DOHH2 (cell line): ENCODE results near the gene MAP4K3.

Experiments
- H3F3A ChIP-seq: fragments of 200-600 bp; sonication (generic), shearing (Covaris generic); 2 replicates; pipeline ENCODE4 v1.6.0; 2016; ENCODE audit warnings: antibody characterized with exemption, mild to moderate bottlenecking; ENCODE audit not compliant: control insufficient read depth, insufficient read depth
- H3K27ac ChIP-seq: fragments of 200-600 bp; sonication (generic); 2 replicates; pipeline ENCODE4 v1.5.1; 2014; ENCODE audit warnings: low read depth, mild to moderate bottlenecking, low read length, moderate library complexity
- H3K27me3 ChIP-seq: fragments of 200-600 bp; sonication (generic); 2 replicates; pipeline ENCODE4 v1.6.1; 2014; ENCODE audit warnings: mild to moderate bottlenecking, low read length, mixed read lengths; ENCODE audit not compliant: control insufficient read depth
- H3K36me3 ChIP-seq: fragments of 200-600 bp; sonication (generic); 2 replicates; pipeline ENCODE4 v1.6.1; 2014; ENCODE audit warnings: mild to moderate bottlenecking, low read length, moderate library complexity, mixed read lengths; ENCODE audit not compliant: control insufficient read depth
- H3K4me1 ChIP-seq: fragments of 200-600 bp; sonication (generic); 2 replicates; pipeline ENCODE4 v1.6.1; 2014; ENCODE audit warnings: mild to moderate bottlenecking, low read length, mixed read lengths; ENCODE audit not compliant: control insufficient read depth
- H3K4me2 ChIP-seq: fragments of 200-600 bp; sonication (generic); 2 replicates; pipeline ENCODE4 v1.6.0; 2014; ENCODE audit warnings: mild to moderate bottlenecking, low read length, moderate library complexity
- H3K4me3 ChIP-seq: fragments of 200-600 bp; sonication (generic); 2 replicates; pipeline ENCODE4 v1.5.1; 2014; ENCODE audit warnings: mild to moderate bottlenecking, low read length, mixed read lengths
- H3K79me2 ChIP-seq: fragments of 200-600 bp; sonication (generic); 2 replicates; pipeline ENCODE4 v1.6.1; 2014; ENCODE audit warnings: mild to moderate bottlenecking, low read length, mixed read lengths; ENCODE audit not compliant: control insufficient read depth
- H3K9me2 ChIP-seq: fragments of 200-600 bp; sonication (generic); replicated peaks from 2 replicates; pipeline ENCODE4 v1.6.1; 2014; ENCODE audit warnings: mild to moderate bottlenecking, low read length, mixed read lengths; ENCODE audit not compliant: control insufficient read depth
- H3K9me3 ChIP-seq: fragments of 200-600 bp; sonication (generic); 2 replicates; pipeline ENCODE4 v1.6.1; 2014; ENCODE audit warnings: antibody characterized with exemption, low read length, mixed read lengths; ENCODE audit not compliant: control insufficient read depth, insufficient read depth
- H4K20me1 ChIP-seq: fragments of 200-600 bp; sonication (generic); 2 replicates; pipeline ENCODE4 v1.6.0; 2014; ENCODE audit warnings: low read depth, mild to moderate bottlenecking, antibody characterized with exemption, low read length, moderate library complexity; ENCODE audit not compliant: control insufficient read depth, insufficient read depth
- CTCF ChIP-seq: fragments of 200-600 bp; sonication (generic); IDR thresholded peaks from one replicate; pipeline ENCODE4 v1.5.1; 2014; ENCODE audit warnings: antibody characterized with exemption, mild to moderate bottlenecking, low read depth, low read length; ENCODE audit not compliant: poor library complexity, severe bottlenecking
- EZH2phosphoT487 ChIP-seq: fragments of 200-600 bp; sonication (generic); IDR thresholded peaks from 2 replicates; pipeline ENCODE4 v1.6.1; 2017; ENCODE audit warnings: borderline replicate concordance, mild to moderate bottlenecking, antibody characterized with exemption, low read length, moderate library complexity, mixed read lengths

MAP4K3 gene

GRCh38 chr2:39265315-39265714, 171.8 kb downstream of the MAP4K3 start:
- Histone ChIP-seq H4K20me1 (no peaks in the 10 kb centered on the region), H3F3A (peaks cover 5% of the 10 kb centered on the region; the same call in 1 of the 2 replicates), H3K9me3 (no peaks in the 10 kb centered on the region), H3K4me3 (peak overlapping the region; percentile 28), H3K27ac (peak overlapping the region; percentile 77), H3K79me2 (no peaks in the 10 kb centered on the region), H3K36me3 (peaks cover 10% of the 10 kb centered on the region), H3K9me2 (no peaks in the 10 kb centered on the region), H3K27me3 (no peaks in the 10 kb centered on the region), H3K4me2 (peak overlapping the region; percentile 66), H3K4me1 (peaks cover 28% of the 10 kb centered on the region)
- TF ChIP-seq EZH2phosphoT487 = no peak
- no peak for TF ChIP-seq CTCF

GRCh38 chr2:39264733-39265132, 172.4 kb downstream of the MAP4K3 start:
- H3K9me3 ChIP-seq = no peaks in the 10 kb centered on the region
- H3K4me3 ChIP-seq = peak overlapping the region; percentile 28
- peaks cover 28% of the 10 kb centered on the region for H3K4me1 ChIP-seq
- peak overlapping the region; percentile 77 for H3K27ac ChIP-seq
- no peaks in the 10 kb centered on the region for H3K79me2 ChIP-seq
- no peaks in the 10 kb centered on the region for H3K9me2 ChIP-seq
- peaks cover 5% of the 10 kb centered on the region; the same call in 1 of the 2 replicates for H3F3A ChIP-seq
- H3K4me2 ChIP-seq = peak overlapping the region; percentile 66
- H3K27me3 ChIP-seq = no peaks in the 10 kb centered on the region
- H4K20me1 ChIP-seq = no peaks in the 10 kb centered on the region
- TF ChIP-seq CTCF = no peak
- TF ChIP-seq EZH2phosphoT487 = no peak
- H3K36me3 ChIP-seq = peaks cover 10% of the 10 kb centered on the region

- peaks cover 19% of the 10 kb centered on the region for H3K36me3 ChIP-seq
- H3K4me2 ChIP-seq = no peak overlapping the region
- no peaks in the 10 kb centered on the region for H3K9me3 ChIP-seq
- peaks cover 12% of the 10 kb centered on the region for H3K4me1 ChIP-seq
- H3K79me2 ChIP-seq = no peaks in the 10 kb centered on the region
- no peak overlapping the region for H3K27ac ChIP-seq
- no peaks in the 10 kb centered on the region for H3F3A ChIP-seq
- TF ChIP-seq CTCF (no peak), EZH2phosphoT487 (no peak)
- no peak overlapping the region for H3K4me3 ChIP-seq
- H3K27me3 ChIP-seq = no peaks in the 10 kb centered on the region
- no peaks in the 10 kb centered on the region for H4K20me1 ChIP-seq
- H3K9me2 ChIP-seq = no peaks in the 10 kb centered on the region; the same call in 1 of the 2 replicates
Measured at GRCh38 chr2:39260087-39260486, 177.0 kb downstream of the MAP4K3 start.
